Heart right ventricle (tissue), 16 donors: ENCODE results near the gene DYNC1I1. TPM values are rescaled to one million over a fixed set of nuclear protein-coding genes. Genes with fewer than 3 reads are reported as not detected.

ENCODE experiments used
- ATAC-seq, 8 donors: fragments of 200-7000 bp; cut with Tn5 transposase; one replicate each; pipeline ENCODE4 v1.9.1; 2020; ENCODE audit warnings: mild to moderate bottlenecking in 8 of 8, moderate library complexity in 8 of 8, moderate number of reproducible peaks in 1 of 8
- DNase-seq, 2 donors: peaks; one replicate each; pipeline ENCODE4 v3.0.0-alpha.2; 2020
- H3K27ac ChIP-seq, 10 donors: fragments of 200-600 bp; sonication (generic) in 2 of 10; one replicate each; pipeline versions ENCODE4 v1.5.0 to v1.8.0; 2020 to 2022; ENCODE audit warnings: mild to moderate bottlenecking in 3 of 10
- H3K27me3 ChIP-seq, 7 donors: fragments of 200-600 bp; one replicate each; pipeline ENCODE4 v1.8.0; 2021 to 2022; ENCODE audit warnings: mild to moderate bottlenecking in 2 of 7
- H3K36me3 ChIP-seq, 9 donors: fragments of 200-600 bp; sonication (generic) in 1 of 9; one replicate each; pipeline versions ENCODE4 v1.5.0 to v1.8.0; 2020 to 2022; ENCODE audit warnings: mild to moderate bottlenecking in 2 of 9
- H3K4me1 ChIP-seq, 9 donors: fragments of 200-600 bp; sonication (generic) in 1 of 9; one replicate each; pipeline versions ENCODE4 v1.5.0 to v1.8.0; 2020 to 2022; ENCODE audit warnings: mild to moderate bottlenecking in 4 of 9
- H3K4me3 ChIP-seq, 10 donors: fragments of 200-600 bp; sonication (generic) in 2 of 10; one replicate each; pipeline versions ENCODE4 v1.5.0 to v1.8.0; 2020 to 2022; ENCODE audit warnings: mild to moderate bottlenecking in 7 of 10, moderate library complexity in 2 of 10
- H3K9me3 ChIP-seq, 11 donors: fragments of 200-600 bp in 10 of 11; sonication (generic) in 2 of 11; one replicate each; pipeline versions ENCODE4 v1.5.0 to v1.8.0; 2013 to 2022; ENCODE audit warnings: mild to moderate bottlenecking in 2 of 11, control low read depth in 1 of 11, moderate library complexity in 1 of 11
- WGBS, 2 donors: extraction: QIAGEN DNeasy Blood & Tissue Kit; methylation state at CpG; one replicate each; pipeline ENCODE4 v1.1.7; 2013; ENCODE audit warnings: inconsistent platforms in 1 of 2; 5-methylcytosine and 5-hydroxymethylcytosine counted together
- intact Hi-C, 10 donors: fragments of 100-400 bp; cut with DNase I; formaldehyde crosslinking; loops; one replicate each; pipeline versions ENCODE4 v1.11.1 to v1.14.2; 2022
- polyA plus RNA-seq, 2 donors: library from polyadenylated mRNA; stranded (reverse); fragments of 200-250 nt; gene quantifications; one replicate each; pipeline ENCODE4 v1.2.3, GENCODE V29; 2013
- total RNA-seq, 10 donors: library from RNA; stranded (reverse); fragmentation: NEBNext Ultra II Directional in 3 of 10; extraction: Animal tissue kit (Norgen Biotek cat#: 25700) in 3 of 10; gene quantifications; one replicate each; pipeline versions ENCODE4 v1.2.1 to v1.2.4, GENCODE V29; 2021 to 2023
- TF ChIP-seq, protein P1 (sequence below), 9 donors: fragments of 200-600 bp; sonication (generic) in 2 of 9; IDR thresholded peaks; one replicate each; pipeline versions ENCODE4 v1.5.0 to v1.8.0; 2021 to 2022; ENCODE audit warnings: antibody characterized with exemption in 9 of 9, mild to moderate bottlenecking in 5 of 9, moderate library complexity in 1 of 9
- donor health status: Arrhythmogenic right ventricular cardiomyopathy.
- donor health status: ischemic (EF 13 %, LVEDD 7.1; RV severe dilation, severe dysfunction).
- donor health status: healthy with polysubstance abuse.
- donor health status: DM: no; HTN: yes; CAD: no.
- donor health status: DM: no; HTN: no; CAD: no.
- donor health status: ischemic (EF 25% LVEDD 6.9; RV normal size, moderate dysfunction).
- donor health status: ischemic (EF 25% LVEDD 5.7; RV mildly dilated, moderate dysfunction).
- donor health status: healthy.
- donor health status: DM: yes; HTN: yes; CAD: no.
- donor health status: Ischemic cardiomyopathy.
- donor health status: ischemic (EF 35%, LVEDD 5.7; RV mildly dilated, moderate dysfunction).
- donor health status: nonischemic (EF 11% LVEDD 7.7; RV severe dilation, severe dysfunction).
- donor health status: DM: yes; HTN: yes; CAD: no.
- donor health status: PGD.
- donor health status: ischemic (EF 29% LVEDD 5.4; RV normal size, mild dysfunction).
- donor health status: nonischemic (EF 23%, LVEDD 6.1; RV moderate dilation, normal function).

Gene DYNC1I1
- total and polyA plus RNA-seq, 12 donors, result 6.4 to 43.4 (median 35.6) TPM

DNA sequence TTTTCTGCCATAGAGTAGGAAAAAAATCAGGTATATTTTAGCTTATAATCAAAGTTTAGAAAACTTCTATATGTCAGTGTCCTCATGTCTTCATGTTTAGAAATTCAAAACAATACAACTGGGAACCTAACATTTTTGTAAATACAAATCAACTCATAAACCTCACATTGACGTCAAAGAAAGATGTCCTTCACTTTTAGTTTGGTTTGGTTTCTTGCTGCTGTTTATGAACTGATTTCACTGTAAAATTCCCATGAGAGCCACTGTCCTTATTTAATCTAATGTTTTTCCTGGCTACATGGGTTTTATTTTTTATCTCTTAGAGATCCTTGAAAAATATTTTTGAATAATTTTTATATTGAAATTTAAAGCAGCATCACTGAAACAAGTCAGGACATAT lies 208.4 kb downstream of the DYNC1I1 start:
- H3K4me1 ChIP-seq, result peaks cover 0 to 6% (median 0%) of the 10 kb centered on the region in 9 donors
- ATAC-seq (peak in 2 of 8 donors; percentile 44 to 64), DNase-seq (no peak)
- intact Hi-C loops, result no loop called here
- 48 to 51% methylated on average over 1 of the region's 1 CpG for WGBS, 2 donors
- TF ChIP-seq, protein P1, sequence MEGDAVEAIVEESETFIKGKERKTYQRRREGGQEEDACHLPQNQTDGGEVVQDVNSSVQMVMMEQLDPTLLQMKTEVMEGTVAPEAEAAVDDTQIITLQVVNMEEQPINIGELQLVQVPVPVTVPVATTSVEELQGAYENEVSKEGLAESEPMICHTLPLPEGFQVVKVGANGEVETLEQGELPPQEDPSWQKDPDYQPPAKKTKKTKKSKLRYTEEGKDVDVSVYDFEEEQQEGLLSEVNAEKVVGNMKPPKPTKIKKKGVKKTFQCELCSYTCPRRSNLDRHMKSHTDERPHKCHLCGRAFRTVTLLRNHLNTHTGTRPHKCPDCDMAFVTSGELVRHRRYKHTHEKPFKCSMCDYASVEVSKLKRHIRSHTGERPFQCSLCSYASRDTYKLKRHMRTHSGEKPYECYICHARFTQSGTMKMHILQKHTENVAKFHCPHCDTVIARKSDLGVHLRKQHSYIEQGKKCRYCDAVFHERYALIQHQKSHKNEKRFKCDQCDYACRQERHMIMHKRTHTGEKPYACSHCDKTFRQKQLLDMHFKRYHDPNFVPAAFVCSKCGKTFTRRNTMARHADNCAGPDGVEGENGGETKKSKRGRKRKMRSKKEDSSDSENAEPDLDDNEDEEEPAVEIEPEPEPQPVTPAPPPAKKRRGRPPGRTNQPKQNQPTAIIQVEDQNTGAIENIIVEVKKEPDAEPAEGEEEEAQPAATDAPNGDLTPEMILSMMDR (IDR thresholded peaks at IDR 0.05), result no peak
- peak overlapping the region in 2 of 10 donors; percentile 27 to 41 for H3K27ac ChIP-seq
- no peaks in the 10 kb centered on the region for H3K27me3 ChIP-seq
- H3K36me3 ChIP-seq, result no peaks in the 10 kb centered on the region
- no peaks in the 10 kb centered on the region for H3K9me3 ChIP-seq
- H3K4me3 ChIP-seq, result no peak overlapping the region

DNA sequence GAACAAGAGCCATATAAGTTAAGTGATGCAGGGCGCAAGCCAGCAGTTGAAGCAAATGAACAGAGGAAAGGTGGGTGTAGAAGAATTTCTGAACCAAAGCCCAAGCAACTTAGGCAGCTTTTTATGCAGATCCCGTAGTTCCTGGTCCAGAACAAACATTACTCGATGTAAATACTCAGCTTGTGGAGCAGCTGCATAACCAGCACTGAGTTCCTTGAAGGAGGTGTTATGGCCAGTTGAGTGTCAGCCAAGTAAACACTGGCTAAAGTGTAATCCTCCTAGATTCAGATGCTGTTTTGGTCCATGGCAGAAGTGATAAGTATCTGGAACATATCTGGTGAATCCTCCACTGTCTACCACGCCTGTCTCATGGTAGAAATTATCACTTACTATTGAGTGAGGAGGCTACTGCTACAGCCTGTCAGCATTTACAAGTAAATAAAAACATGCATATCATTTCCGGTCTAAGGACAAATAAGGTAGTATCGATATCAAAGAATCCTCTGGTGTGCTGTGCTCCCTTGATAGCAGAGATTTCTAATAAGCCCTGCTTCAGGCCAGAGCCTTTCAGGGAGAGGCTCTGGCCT lies 213.9 kb downstream of the DYNC1I1 start:
- Histone ChIP-seq H3K4me3 (no peak overlapping the region), H3K9me3 (no peaks in the 10 kb centered on the region), H3K4me1 (no peaks in the 10 kb centered on the region), H3K27ac (no peak overlapping the region), H3K36me3 (peaks cover 0 to 6% (median 0%) of the 10 kb centered on the region in 9 donors), H3K27me3 (no peaks in the 10 kb centered on the region)
- TF ChIP-seq, protein P1 (IDR thresholded peaks at IDR 0.05), result no peak
- intact Hi-C loops, result loop anchor here in 1 of 10 donors (5.0 kb wide), 1 partner anchor 74 kb away; no protein-coding TSS in a partner anchor
- ATAC-seq (no peak), DNase-seq (no peak)
- WGBS, 2 donors, result 67 to 69% methylated on average over 6 of the region's 6 CpGs

DNA sequence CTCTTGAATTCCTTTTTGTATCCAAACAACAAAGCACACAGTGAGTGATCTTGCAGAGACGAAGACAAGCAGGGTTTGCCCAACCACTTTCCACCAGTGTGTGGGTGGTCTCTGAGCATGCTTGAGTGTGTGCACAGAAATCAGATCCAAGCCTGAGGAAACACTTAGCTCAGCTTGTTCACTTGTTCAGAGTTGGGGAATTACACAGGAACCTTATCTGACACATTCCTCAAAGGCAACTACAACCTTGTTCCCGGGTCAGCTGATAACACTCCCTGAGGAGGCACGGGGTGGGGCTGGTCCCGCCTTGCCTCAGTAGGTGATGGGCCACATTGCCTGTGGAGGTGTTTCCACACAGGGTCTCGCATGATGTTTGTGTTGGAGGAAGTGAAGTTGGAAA lies 216.9 kb downstream of the DYNC1I1 start:
- Histone ChIP-seq H3K4me1 (no peaks in the 10 kb centered on the region), H3K9me3 (no peaks in the 10 kb centered on the region), H3K27ac (no peak overlapping the region), H3K27me3 (no peaks in the 10 kb centered on the region), H3K4me3 (no peak overlapping the region), H3K36me3 (peaks cover 0 to 6% (median 0%) of the 10 kb centered on the region in 9 donors)
- intact Hi-C loops, result loop anchor here in 1 of 10 donors (5.0 kb wide), 1 partner anchor 77 kb away; no protein-coding TSS in a partner anchor
- ATAC-seq, result peak in 1 of 8 donors; percentile 39
- WGBS, 2 donors, result 34 to 39% methylated on average over 5 of the region's 5 CpGs
- TF ChIP-seq, protein P1 (IDR thresholded peaks at IDR 0.05), result no peak
- no peak for DNase-seq

DNA sequence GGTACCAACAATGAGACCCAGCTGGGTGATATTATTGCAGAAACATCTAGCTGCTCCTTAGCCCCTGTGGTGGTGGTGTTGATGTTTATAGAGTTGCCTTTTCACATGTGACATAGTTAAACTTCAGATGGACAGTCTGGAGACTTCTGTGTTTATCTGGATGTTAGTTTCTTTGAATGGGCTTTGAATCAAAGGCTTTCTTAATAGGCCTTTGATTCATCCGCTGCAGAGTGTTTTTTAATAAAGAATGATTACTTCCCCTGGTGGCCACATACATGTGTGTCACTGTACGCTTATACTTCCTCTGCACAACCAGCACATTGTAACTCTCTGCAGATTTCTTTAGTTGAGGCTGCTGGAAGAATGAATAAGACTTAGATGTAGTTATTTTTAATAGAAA lies 221.0 kb downstream of the DYNC1I1 start:
- intact Hi-C loops, result no loop called here
- Histone ChIP-seq H3K4me1 (no peaks in the 10 kb centered on the region), H3K27ac (no peak overlapping the region), H3K36me3 (peaks cover 0 to 12% (median 0%) of the 10 kb centered on the region in 9 donors), H3K27me3 (no peaks in the 10 kb centered on the region), H3K4me3 (no peak overlapping the region), H3K9me3 (no peaks in the 10 kb centered on the region)
- DNase-seq (no peak), ATAC-seq (no peak)
- 81 to 82% methylated on average over 2 of the region's 2 CpGs for WGBS, 2 donors
- TF ChIP-seq, protein P1 (IDR thresholded peaks at IDR 0.05), result peak in 2 of 9 donors; percentile 13 to 16
